Mesenchymal stem cell (in vitro differentiated cells and primary cell): ENCODE data around the gene PRRT3.

Experiments used
- DNase-seq: peaks from one replicate; pipeline ENCODE4 v3.0.0-alpha.2; 2013
- H2AFZ ChIP-seq: one replicate; pipeline ENCODE4 v1.6.1; 2013; ENCODE audit warnings: low read depth, mild to moderate bottlenecking, control low read depth, inconsistent platforms, low read length, moderate library complexity
- H2AK5ac ChIP-seq: 2 replicates; pipeline ENCODE4 v1.6.1; 2013; ENCODE audit warnings: low read length, moderate library complexity, mild to moderate bottlenecking, inconsistent platforms; ENCODE audit not compliant: severe bottlenecking
- H2BK120ac ChIP-seq: one replicate; pipeline ENCODE4 v1.6.1; 2013; ENCODE audit warnings: low read depth, mild to moderate bottlenecking, inconsistent platforms, low read length, moderate library complexity
- H2BK12ac ChIP-seq, 2 experiments: one replicate each; pipeline ENCODE4 v1.6.1; 2013; ENCODE audit warnings: inconsistent platforms in 2 of 2, low read length in 2 of 2, mild to moderate bottlenecking in 2 of 2, moderate library complexity in 2 of 2, control low read depth in 1 of 2
- H2BK15ac ChIP-seq: one replicate; pipeline ENCODE4 v1.6.1; 2013; ENCODE audit warnings: mild to moderate bottlenecking, low read depth, inconsistent platforms; ENCODE audit not compliant: poor library complexity, severe bottlenecking
- H2BK5ac ChIP-seq: 2 replicates; pipeline ENCODE4 v1.6.1; 2013; ENCODE audit warnings: low read depth, mild to moderate bottlenecking, low read length, control low read depth, inconsistent platforms; ENCODE audit not compliant: poor library complexity, severe bottlenecking
- H3K14ac ChIP-seq, 2 experiments: one replicate each; pipeline ENCODE4 v1.6.1; 2013; ENCODE audit warnings: inconsistent platforms in 2 of 2, low read length in 2 of 2, control low read depth in 1 of 2, mild to moderate bottlenecking in 1 of 2, moderate library complexity in 1 of 2
- H3K18ac ChIP-seq, 2 experiments: one replicate each; pipeline ENCODE4 v1.6.1; 2013; ENCODE audit warnings: inconsistent platforms in 2 of 2, low read length in 2 of 2, control low read depth in 1 of 2, low read depth in 1 of 2, mild to moderate bottlenecking in 1 of 2
- H3K23ac ChIP-seq, 2 experiments: one replicate each; pipeline ENCODE4 v1.6.1; 2013; ENCODE audit warnings: inconsistent platforms in 2 of 2, low read length in 2 of 2, mild to moderate bottlenecking in 2 of 2, moderate library complexity in 2 of 2, control low read depth in 1 of 2
- H3K27ac ChIP-seq: 2 replicates; pipeline ENCODE4 v1.5.1; 2013; ENCODE audit warnings: mild to moderate bottlenecking, moderate library complexity, low read length, control low read depth, inconsistent platforms; ENCODE audit not compliant: poor library complexity, severe bottlenecking
- H3K27me3 ChIP-seq, 2 experiments: 2 replicates each; pipeline versions ENCODE4 v1.6.1 to v1.7.0; 2013; ENCODE audit warnings: low read length in 2 of 2, mild to moderate bottlenecking in 2 of 2, moderate library complexity in 2 of 2, control low read depth in 1 of 2, inconsistent platforms in 1 of 2; ENCODE audit not compliant: control insufficient read depth in 1 of 2, insufficient read depth in 1 of 2
- H3K36me3 ChIP-seq, 2 experiments: 2 replicates each; pipeline versions ENCODE4 v1.6.1 to v1.7.0; 2013; ENCODE audit warnings: low read length in 2 of 2, control low read depth in 1 of 2, inconsistent platforms in 1 of 2, low read depth in 1 of 2, mild to moderate bottlenecking in 1 of 2; ENCODE audit not compliant: insufficient read depth in 2 of 2, control insufficient read depth in 1 of 2
- H3K4ac ChIP-seq, 2 experiments: one replicate each; pipeline ENCODE4 v1.6.1; 2013; ENCODE audit warnings: inconsistent platforms in 2 of 2, low read length in 2 of 2, mild to moderate bottlenecking in 2 of 2, moderate library complexity in 2 of 2, control low read depth in 1 of 2, low read depth in 1 of 2
- H3K4me1 ChIP-seq: 2 replicates; pipeline ENCODE4 v1.6.1; 2013; ENCODE audit warnings: low read depth, low read length, control low read depth; ENCODE audit not compliant: control insufficient read depth, insufficient read depth
- H3K4me2 ChIP-seq: 2 replicates; pipeline ENCODE4 v1.6.1; 2013; ENCODE audit warnings: low read length, mild to moderate bottlenecking, inconsistent platforms; ENCODE audit not compliant: poor library complexity, severe bottlenecking
- H3K4me3 ChIP-seq, 2 experiments: 2 replicates each; pipeline versions ENCODE4 v1.5.1 to v1.7.0; 2013; ENCODE audit warnings: low read length in 2 of 2, mild to moderate bottlenecking in 2 of 2, control low read depth in 1 of 2, low read depth in 1 of 2; ENCODE audit not compliant: insufficient read depth in 1 of 2
- H3K79me1 ChIP-seq: replicated peaks from 2 replicates; pipeline ENCODE4 v1.6.1; 2013; ENCODE audit warnings: mild to moderate bottlenecking, control low read depth, low read length, inconsistent platforms; ENCODE audit not compliant: poor library complexity, severe bottlenecking
- H3K9ac ChIP-seq: 2 replicates; pipeline ENCODE4 v1.7.0; 2013; ENCODE audit warnings: mild to moderate bottlenecking, low read length, moderate library complexity
- H3K9me3 ChIP-seq: 2 replicates; pipeline ENCODE4 v1.7.0; 2013; ENCODE audit warnings: mild to moderate bottlenecking, low read length; ENCODE audit not compliant: control insufficient read depth
- H4K8ac ChIP-seq: one replicate; pipeline ENCODE4 v1.6.1; 2013; ENCODE audit warnings: inconsistent platforms, mild to moderate bottlenecking, low read length, moderate library complexity
- H4K91ac ChIP-seq: one replicate; pipeline ENCODE4 v1.6.1; 2013; ENCODE audit warnings: mild to moderate bottlenecking, low read length, inconsistent platforms
- WGBS: methylation state at CpG from one replicate; pipeline ENCODE4 v1.1.7; 2013; ENCODE audit warnings: mixed read lengths; 5-methylcytosine and 5-hydroxymethylcytosine counted together

PRRT3 gene

DNA sequence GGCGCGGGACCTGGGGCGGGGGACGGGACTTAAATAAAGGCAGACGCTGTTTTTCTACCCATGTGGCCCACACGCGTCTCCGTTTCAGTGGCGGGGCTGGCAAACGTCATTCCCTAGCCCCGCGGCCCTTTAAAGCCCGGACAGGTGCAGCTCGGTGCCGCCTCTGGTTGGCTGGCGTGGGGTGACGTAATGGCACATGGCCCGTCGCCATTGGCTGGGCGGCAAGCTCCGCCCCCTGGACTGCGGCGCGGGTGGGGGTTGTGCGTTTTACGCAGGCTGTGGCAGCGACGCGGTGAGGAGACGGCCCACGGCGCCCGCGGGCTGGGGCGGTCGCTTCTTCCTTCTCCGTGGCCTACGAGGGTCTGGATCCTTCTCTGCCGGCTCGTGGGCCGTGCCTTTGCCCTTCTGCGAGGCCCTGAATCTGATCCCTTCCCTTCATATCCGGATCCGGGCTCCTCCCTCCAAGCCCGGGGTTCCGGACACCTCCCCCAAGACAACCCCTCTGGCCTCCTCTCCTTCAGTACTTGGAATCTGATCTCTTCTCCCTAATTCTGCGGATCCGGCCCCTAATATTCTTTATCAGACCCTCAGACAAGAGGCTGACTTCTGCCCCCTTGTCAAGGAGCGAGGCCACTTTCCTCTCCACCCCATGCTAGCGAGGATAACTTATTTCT, 18.5 kb downstream of the PRRT3 start, which contains the start of gene CRELD1:
CRELD1 (plus strand) TSS at position 274 of the 674 bp plus-strand sequence. CDS start 605 bp downstream, outside the sequence.
- H2BK120ac ChIP-seq = no peak within 1 kb of the TSS
- peak within 1 kb of the TSS; percentile 71 to 92 for H3K4ac ChIP-seq
- H3K4me1 ChIP-seq = peaks cover 26% of the 10 kb centered on the region
- DNase-seq = peak; percentile 91
- H3K27ac ChIP-seq = peak within 1 kb of the TSS; percentile 90
- H3K14ac ChIP-seq = peak within 1 kb of the TSS in 1 of 2 experiments; percentile 91
- peak within 1 kb of the TSS; percentile 38 for H2AK5ac ChIP-seq
- no peaks in the 10 kb centered on the region for H3K9me3 ChIP-seq
- H2BK12ac ChIP-seq = peak within 1 kb of the TSS in 1 of 2 experiments; percentile 67
- H2BK5ac ChIP-seq = no peak within 1 kb of the TSS
- peak within 1 kb of the TSS; percentile 56 for H2BK15ac ChIP-seq
- H3K27me3 ChIP-seq = no peaks in the 10 kb centered on the region
- H3K4me2 ChIP-seq = peak within 1 kb of the TSS; percentile 100
- H3K4me3 ChIP-seq = peak within 1 kb of the TSS; percentile 78 to 87
- peak within 1 kb of the TSS in 1 of 2 experiments; percentile 51 for H3K23ac ChIP-seq
- peak within 1 kb of the TSS; percentile 70 to 84 for H3K18ac ChIP-seq
- peak within 1 kb of the TSS; percentile 88 for H4K91ac ChIP-seq
- H4K8ac ChIP-seq = peak within 1 kb of the TSS; percentile 91
- peak within 1 kb of the TSS; percentile 83 for H2AFZ ChIP-seq
- peaks cover 30 to 40% of the 10 kb centered on the region in 2 experiments for H3K36me3 ChIP-seq
- 3% methylated on average over 50 of the region's 50 CpGs for WGBS
- H3K9ac ChIP-seq = peak within 1 kb of the TSS; percentile 83
- H3K79me1 ChIP-seq = peaks cover 26% of the 10 kb centered on the region

DNA sequence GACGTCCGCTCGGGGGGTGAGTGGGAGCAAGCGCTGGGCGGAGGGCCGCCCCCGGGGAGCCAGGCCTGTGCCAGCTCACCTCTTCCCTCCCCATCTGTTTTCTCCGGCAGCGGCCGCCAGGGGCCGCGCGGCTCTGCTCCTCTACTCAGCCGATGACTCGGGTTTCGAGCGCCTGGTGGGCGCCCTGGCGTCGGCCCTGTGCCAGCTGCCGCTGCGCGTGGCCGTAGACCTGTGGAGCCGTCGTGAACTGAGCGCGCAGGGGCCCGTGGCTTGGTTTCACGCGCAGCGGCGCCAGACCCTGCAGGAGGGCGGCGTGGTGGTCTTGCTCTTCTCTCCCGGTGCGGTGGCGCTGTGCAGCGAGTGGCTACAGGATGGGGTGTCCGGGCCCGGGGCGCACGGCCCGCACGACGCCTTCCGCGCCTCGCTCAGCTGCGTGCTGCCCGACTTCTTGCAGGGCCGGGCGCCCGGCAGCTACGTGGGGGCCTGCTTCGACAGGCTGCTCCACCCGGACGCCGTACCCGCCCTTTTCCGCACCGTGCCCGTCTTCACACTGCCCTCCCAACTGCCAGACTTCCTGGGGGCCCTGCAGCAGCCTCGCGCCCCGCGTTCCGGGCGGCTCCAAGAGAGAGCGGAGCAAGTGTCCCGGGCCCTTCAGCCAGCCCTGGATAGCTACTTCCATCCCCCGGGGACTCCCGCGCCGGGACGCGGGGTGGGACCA, 19.2 kb downstream of the PRRT3 start:
- H4K91ac ChIP-seq = peak overlapping the region; percentile 88
- peak overlapping the region; percentile 83 for H2AFZ ChIP-seq
- peak overlapping the region; percentile 78 to 87 for H3K4me3 ChIP-seq
- H3K27ac ChIP-seq = peak overlapping the region; percentile 72
- H3K27me3 ChIP-seq = no peaks in the 10 kb centered on the region
- H2BK120ac ChIP-seq = no peak overlapping the region
- peak overlapping the region in 1 of 2 experiments; percentile 91 for H3K14ac ChIP-seq
- H3K18ac ChIP-seq = peak overlapping the region; percentile 70 to 75
- no peak overlapping the region for H2BK5ac ChIP-seq
- H3K9ac ChIP-seq = peak overlapping the region; percentile 83
- H2AK5ac ChIP-seq = no peak overlapping the region
- H3K4ac ChIP-seq = peak overlapping the region; percentile 71 to 92
- no peak overlapping the region for H2BK15ac ChIP-seq
- peak overlapping the region; percentile 100 for H3K4me2 ChIP-seq
- peak overlapping the region; percentile 91 for H4K8ac ChIP-seq
- peaks cover 34 to 44% of the 10 kb centered on the region in 2 experiments for H3K36me3 ChIP-seq
- no peaks in the 10 kb centered on the region for H3K9me3 ChIP-seq
- DNase-seq = peak; percentile 85
- peaks cover 26% of the 10 kb centered on the region for H3K4me1 ChIP-seq
- peak overlapping the region in 1 of 2 experiments; percentile 67 for H2BK12ac ChIP-seq
- WGBS = under 1% methylated on average over 60 of the region's 77 CpGs
- peak overlapping the region in 1 of 2 experiments; percentile 51 for H3K23ac ChIP-seq
- peaks cover 26% of the 10 kb centered on the region for H3K79me1 ChIP-seq

DNA sequence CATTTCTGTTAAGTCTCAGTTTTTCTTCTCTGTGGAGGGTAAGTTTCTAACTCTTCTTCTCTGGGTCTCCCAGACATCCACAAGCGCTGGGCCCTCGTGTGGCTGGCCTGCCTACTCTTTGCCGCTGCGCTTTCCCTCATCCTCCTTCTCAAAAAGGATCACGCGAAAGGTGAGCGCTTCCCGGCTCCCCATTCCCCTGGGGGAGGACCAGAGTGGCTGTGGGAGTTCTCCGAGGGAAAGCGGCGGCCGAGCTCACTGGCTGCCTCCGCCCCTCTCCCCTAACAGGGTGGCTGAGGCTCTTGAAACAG, 19.7 kb downstream of the PRRT3 start:
- Histone ChIP-seq H3K9ac (peak overlapping the region; percentile 83), H3K27ac (peak overlapping the region; percentile 72), H2BK12ac (peak overlapping the region in 1 of 2 experiments; percentile 67), H2AK5ac (no peak overlapping the region), H3K36me3 (peaks cover 30 to 42% of the 10 kb centered on the region in 2 experiments), H3K9me3 (no peaks in the 10 kb centered on the region), H2BK120ac (no peak overlapping the region), H3K4me2 (peak overlapping the region; percentile 100), H2AFZ (no peak overlapping the region), H3K4me3 (peak overlapping the region in 1 of 2 experiments; percentile 87), H3K23ac (peak overlapping the region in 1 of 2 experiments; percentile 65), H3K4ac (peak overlapping the region; percentile 86 to 92), H4K8ac (peak overlapping the region; percentile 91), H2BK5ac (no peak overlapping the region), H3K14ac (no peak overlapping the region), H3K18ac (peak overlapping the region; percentile 59 to 74), H4K91ac (no peak overlapping the region), H3K27me3 (no peaks in the 10 kb centered on the region), H2BK15ac (peak overlapping the region; percentile 63), H3K79me1 (peaks cover 21% of the 10 kb centered on the region), H3K4me1 (peaks cover 23% of the 10 kb centered on the region)
- 19% methylated on average over 9 of the region's 13 CpGs for WGBS
- DNase-seq = no peak

DNA sequence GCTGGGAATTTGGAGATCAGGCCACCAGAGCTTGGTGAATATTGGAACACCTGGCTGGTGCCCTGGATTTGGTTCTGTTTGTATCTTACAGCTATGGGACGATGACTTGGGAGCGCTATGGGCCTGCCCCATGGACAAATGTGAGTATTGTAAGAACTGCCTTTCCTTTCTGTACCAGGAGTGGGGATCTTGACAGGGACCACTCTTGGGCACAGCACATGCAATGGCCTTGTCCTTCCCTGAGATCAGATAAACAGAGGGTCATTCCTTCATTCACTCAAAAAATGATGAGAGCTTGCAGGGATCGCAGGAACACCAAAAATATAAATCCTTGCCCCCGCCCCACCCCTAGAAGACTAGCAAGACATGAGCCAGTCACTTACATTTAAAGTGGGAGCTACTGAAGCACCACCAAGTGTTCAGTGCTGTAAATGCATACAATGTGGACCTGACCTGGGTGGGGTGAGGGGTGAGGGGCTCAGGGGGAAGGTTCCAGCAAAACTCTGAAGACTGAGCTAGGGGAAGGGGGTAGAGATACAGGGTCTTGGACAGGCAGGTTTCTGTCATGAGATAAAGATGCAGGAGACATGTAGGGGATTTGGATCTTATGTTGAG, 21.3 kb downstream of the PRRT3 start:
- Histone ChIP-seq H3K27ac (no peak overlapping the region), H3K36me3 (peaks cover 27 to 36% of the 10 kb centered on the region in 2 experiments)
- DNase-seq = peak; percentile 23

More for the DNA sequence above, 21.3 kb downstream of the PRRT3 start:
- no peak overlapping the region for H3K9ac ChIP-seq
- H2BK120ac ChIP-seq = no peak overlapping the region
- no peak overlapping the region for H2BK12ac ChIP-seq
- no peaks in the 10 kb centered on the region for H3K9me3 ChIP-seq
- WGBS = 92% methylated on average over 4 of the region's 4 CpGs
- no peak overlapping the region for H2AFZ ChIP-seq
- no peak overlapping the region for H3K14ac ChIP-seq
- no peak overlapping the region for H3K4ac ChIP-seq
- H3K18ac ChIP-seq = no peak overlapping the region
- H2AK5ac ChIP-seq = no peak overlapping the region
- peaks cover 20% of the 10 kb centered on the region for H3K4me1 ChIP-seq
- H3K4me3 ChIP-seq = no peak overlapping the region
- no peak overlapping the region for H3K23ac ChIP-seq
- no peak overlapping the region for H4K8ac ChIP-seq
- H3K27me3 ChIP-seq = no peaks in the 10 kb centered on the region
- no peak overlapping the region for H4K91ac ChIP-seq
- no peak overlapping the region for H2BK5ac ChIP-seq
- H2BK15ac ChIP-seq = no peak overlapping the region
- H3K79me1 ChIP-seq = peaks cover 12% of the 10 kb centered on the region
- no peak overlapping the region for H3K4me2 ChIP-seq
